GM20000 (cell line): ENCODE results near the gene TTC7B.

Source experiments
- DNase-seq: peaks from one replicate; pipeline ENCODE4 v3.0.0; 2012; ENCODE audit warnings: low spot score
- TF ChIP-seq, protein P1 (sequence below): IDR thresholded peaks from 2 replicates; pipeline ENCODE4 v1.5.1; 2012; ENCODE audit warnings: mild to moderate bottlenecking, control low read depth; ENCODE audit errors: extremely low read depth, missing control alignments

TTC7B gene

DNA sequence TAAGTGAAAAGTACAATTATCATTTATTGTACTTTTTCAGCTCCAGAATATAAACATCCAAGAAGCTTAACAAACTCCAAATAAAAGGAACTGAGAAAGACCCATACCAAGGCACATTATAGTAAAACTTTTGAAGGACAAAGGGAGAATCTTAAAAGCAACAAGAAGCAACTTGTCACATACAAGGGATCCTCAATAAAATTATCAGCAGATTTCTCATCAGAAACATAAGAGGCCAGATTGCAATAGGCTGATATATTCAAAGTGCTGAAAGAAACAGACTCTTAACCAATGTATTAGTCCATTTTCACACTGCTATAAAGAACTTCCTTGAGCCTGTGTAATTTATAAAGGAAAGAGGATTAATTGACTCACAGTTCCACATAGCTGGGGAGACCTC, 48.3 kb downstream of the TTC7B start:
- TF ChIP-seq, protein P1, sequence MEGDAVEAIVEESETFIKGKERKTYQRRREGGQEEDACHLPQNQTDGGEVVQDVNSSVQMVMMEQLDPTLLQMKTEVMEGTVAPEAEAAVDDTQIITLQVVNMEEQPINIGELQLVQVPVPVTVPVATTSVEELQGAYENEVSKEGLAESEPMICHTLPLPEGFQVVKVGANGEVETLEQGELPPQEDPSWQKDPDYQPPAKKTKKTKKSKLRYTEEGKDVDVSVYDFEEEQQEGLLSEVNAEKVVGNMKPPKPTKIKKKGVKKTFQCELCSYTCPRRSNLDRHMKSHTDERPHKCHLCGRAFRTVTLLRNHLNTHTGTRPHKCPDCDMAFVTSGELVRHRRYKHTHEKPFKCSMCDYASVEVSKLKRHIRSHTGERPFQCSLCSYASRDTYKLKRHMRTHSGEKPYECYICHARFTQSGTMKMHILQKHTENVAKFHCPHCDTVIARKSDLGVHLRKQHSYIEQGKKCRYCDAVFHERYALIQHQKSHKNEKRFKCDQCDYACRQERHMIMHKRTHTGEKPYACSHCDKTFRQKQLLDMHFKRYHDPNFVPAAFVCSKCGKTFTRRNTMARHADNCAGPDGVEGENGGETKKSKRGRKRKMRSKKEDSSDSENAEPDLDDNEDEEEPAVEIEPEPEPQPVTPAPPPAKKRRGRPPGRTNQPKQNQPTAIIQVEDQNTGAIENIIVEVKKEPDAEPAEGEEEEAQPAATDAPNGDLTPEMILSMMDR, result no peak
- DNase-seq, result no peak

GRCh38 chr14:90760591-90761316, 55.5 kb downstream of the TTC7B start:
- DNase-seq, result peak; percentile 16
- TF ChIP-seq, protein P1, result no peak

- TF ChIP-seq, protein P1, result no peak
Measured at GRCh38 chr14:90760078-90760444, 56.2 kb downstream of the TTC7B start.

DNA sequence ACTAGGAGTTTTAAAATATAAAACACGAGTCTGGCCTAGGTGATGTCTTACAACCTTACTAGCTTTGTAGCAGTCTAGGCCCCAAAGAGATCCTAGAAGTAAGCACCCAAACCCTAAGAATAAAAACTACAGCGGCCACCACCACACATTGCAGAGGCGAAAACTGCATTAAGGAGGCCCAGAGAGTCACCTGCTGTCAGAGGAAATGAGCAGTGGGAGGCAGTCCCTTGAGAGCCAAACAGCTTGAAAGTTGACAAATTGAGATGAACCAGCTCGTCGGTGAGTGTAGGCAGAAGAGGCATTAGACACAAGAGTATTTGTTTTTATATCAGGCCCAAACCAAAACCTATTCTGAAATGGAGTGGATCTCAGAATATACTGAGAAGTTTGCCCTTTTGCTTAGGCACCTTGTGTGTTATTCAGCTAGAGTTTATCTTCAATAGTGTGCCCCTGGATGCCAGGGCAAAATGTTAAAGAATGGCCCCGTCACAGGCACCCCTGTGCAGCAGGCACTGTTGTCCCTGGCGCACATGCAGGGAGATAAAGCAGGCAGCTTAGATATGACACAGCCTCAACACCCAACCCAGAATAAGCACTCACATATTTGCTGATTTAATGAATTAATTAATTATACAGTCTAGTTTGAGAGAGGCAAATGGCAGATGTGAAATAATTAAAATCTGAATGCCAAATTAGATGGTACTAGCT, 56.7 kb downstream of the TTC7B start:
- TF ChIP-seq, protein P1, result no peak

More at GRCh38 chr14:90760078-90760444, 56.2 kb downstream of the TTC7B start:
- DNase-seq, result no peak

DNA sequence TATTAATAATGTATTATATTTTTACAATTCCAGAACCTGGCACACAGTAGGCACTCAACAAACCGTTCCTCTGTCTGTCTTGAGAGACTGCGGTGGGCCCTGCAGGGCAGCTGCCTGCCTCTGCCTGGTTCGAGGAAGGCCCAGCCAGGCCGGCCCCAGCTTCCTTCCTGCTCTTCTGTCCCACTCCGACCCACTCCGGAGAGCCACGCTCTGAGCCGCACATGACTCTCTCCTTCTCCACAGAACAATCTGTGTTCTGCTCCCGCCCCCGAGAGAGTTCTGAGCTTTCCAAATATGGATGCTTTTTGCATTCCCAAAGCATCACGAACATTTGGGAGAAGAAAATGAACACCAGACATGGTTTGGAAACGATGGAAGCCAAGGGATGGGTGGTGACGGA, 57.3 kb downstream of the TTC7B start:
- TF ChIP-seq, protein P1, result no peak
- peak; percentile 12 for DNase-seq

More for the DNA sequence above, 56.7 kb downstream of the TTC7B start:
- peak; percentile 63 for DNase-seq

DNA sequence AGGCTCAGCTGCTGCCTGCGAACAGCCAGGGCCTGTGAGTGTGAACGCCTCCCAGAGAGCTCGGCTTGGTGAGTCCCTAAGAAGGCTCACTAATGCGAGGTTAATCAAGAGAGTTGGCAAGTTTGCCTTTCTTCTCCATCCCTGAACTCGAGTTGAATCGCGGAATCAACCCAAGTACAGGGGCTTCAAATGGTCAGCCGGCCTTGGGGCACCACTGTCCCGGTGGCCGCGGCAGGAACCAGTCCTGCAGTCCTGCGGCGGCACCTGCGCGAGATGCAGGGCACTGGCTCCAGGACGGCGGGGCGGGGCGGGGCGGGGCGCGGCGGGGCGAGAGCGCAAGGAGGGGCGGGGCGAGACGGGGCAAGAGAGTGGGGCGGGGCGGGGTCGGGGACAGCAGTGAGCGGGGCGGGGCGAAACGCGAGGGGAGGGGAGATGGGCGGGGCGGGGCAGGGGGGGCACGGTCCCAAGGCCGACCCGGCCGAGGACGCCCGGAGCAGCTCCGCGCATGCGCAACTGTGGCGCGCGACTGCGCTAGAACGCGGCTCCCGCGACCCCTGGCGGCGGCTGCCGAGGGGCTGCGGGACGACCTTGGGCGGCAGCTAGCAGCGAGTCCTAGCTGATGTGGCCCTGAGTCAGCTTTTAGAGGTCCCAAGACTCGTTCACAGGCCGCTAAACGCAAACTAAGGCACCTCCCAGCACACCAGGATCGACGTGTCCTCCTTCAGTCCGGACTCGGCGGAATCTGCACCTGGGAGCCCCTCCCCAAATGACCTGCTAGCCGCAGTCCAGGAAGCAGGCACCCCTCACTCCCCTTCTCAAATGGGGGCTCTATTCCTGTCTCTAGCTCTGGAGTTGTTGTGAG, 58.0 kb downstream of the TTC7B start:
- DNase-seq, result peak; percentile 99
- TF ChIP-seq, protein P1, result peak; percentile 99
